Hepatocyte (in vitro differentiated cells): Measurements from ENCODE around the gene VTA1. TPM values are rescaled to one million over a fixed set of nuclear protein-coding genes. Genes with fewer than 3 reads are reported as not detected.

Experiments
- DNase-seq: peaks from one replicate; pipeline ENCODE4 v3.0.0-alpha.2; 2016; ENCODE audit warnings: low spot score
- H2AFZ ChIP-seq: fragments of 200-600 bp; sonication (generic); 2 replicates; pipeline ENCODE4 v1.6.0; 2016; ENCODE audit warnings: antibody characterized with exemption, mild to moderate bottlenecking
- H3K27ac ChIP-seq: fragments of 200-600 bp; sonication (generic); 2 replicates; pipeline ENCODE4 v1.5.1; 2016; ENCODE audit warnings: mild to moderate bottlenecking
- H3K27me3 ChIP-seq: fragments of 200-600 bp; sonication (generic); 2 replicates; pipeline ENCODE4 v1.6.1; 2016
- H3K36me3 ChIP-seq: fragments of 200-600 bp; sonication (generic); replicated peaks from 2 replicates; pipeline ENCODE4 v1.5.1; 2016; ENCODE audit warnings: low read depth; ENCODE audit not compliant: insufficient read depth
- H3K4me1 ChIP-seq: fragments of 200-600 bp; sonication (generic); 2 replicates; pipeline ENCODE4 v1.5.1; 2016; ENCODE audit warnings: mild to moderate bottlenecking, moderate library complexity; ENCODE audit not compliant: insufficient read depth
- H3K4me2 ChIP-seq: fragments of 200-600 bp; sonication (generic); 2 replicates; pipeline ENCODE4 v1.6.0; 2016
- H3K4me3 ChIP-seq: fragments of 200-600 bp; sonication (generic); 2 replicates; pipeline ENCODE4 v1.5.1; 2016; ENCODE audit warnings: mild to moderate bottlenecking
- H3K79me2 ChIP-seq: fragments of 200-600 bp; sonication (generic); 2 replicates; pipeline ENCODE4 v1.6.0; 2017; ENCODE audit warnings: mild to moderate bottlenecking
- H3K9me2 ChIP-seq: fragments of 200-600 bp; sonication (generic); replicated peaks from 2 replicates; pipeline ENCODE4 v1.6.0; 2017; ENCODE audit warnings: mild to moderate bottlenecking; ENCODE audit not compliant: insufficient read depth
- H3K9me3 ChIP-seq: fragments of 200-600 bp; sonication (generic); 2 replicates; pipeline ENCODE4 v1.5.1; 2016; ENCODE audit warnings: low read depth, mild to moderate bottlenecking
- H4K20me1 ChIP-seq: fragments of 200-600 bp; sonication (generic); 2 replicates; pipeline ENCODE4 v1.6.0; 2016; ENCODE audit warnings: mild to moderate bottlenecking; ENCODE audit not compliant: insufficient read depth, poor library complexity, severe bottlenecking
- EZH2 ChIP-seq: fragments of 200-600 bp; sonication (generic); IDR thresholded peaks from 2 replicates; pipeline ENCODE4 v1.6.1; 2016; ENCODE audit warnings: antibody characterized with exemption, mild to moderate bottlenecking, borderline replicate concordance
- EZH2phosphoT487 ChIP-seq: fragments of 200-600 bp; sonication (generic); IDR thresholded peaks from one replicate; pipeline ENCODE4 v1.6.1; 2018; ENCODE audit warnings: antibody characterized with exemption, mild to moderate bottlenecking, low read depth, moderate library complexity; ENCODE audit not compliant: unreplicated experiment, severe bottlenecking
- WGBS: methylation state at CpG from one replicate; pipeline ENCODE4 v1.1.6; 2016; ENCODE audit warnings: low lambda C conversion rate; ENCODE audit errors: missing lambda C conversion rate; 5-methylcytosine and 5-hydroxymethylcytosine counted together
- polyA plus RNA-seq: library from polyadenylated mRNA; unstranded; fragments of >200 nt; fragmentation: Nextera tagmentation; extraction: Ambion mirVana; gene quantifications from 2 replicates; pipeline ENCODE4 v1.2.1, GENCODE V29; 2016
- total RNA-seq: library from RNA; depleted of rRNA; stranded (reverse); fragments of >200 nt; gene quantifications from 2 replicates; pipeline ENCODE4 v1.2.3, GENCODE V29; 2014
- TF ChIP-seq, protein P1 (sequence below): fragments of 200-600 bp; sonication (generic); IDR thresholded peaks from 2 replicates; pipeline ENCODE4 v1.5.1; 2016; ENCODE audit warnings: antibody characterized with exemption, mild to moderate bottlenecking; ENCODE audit not compliant: poor library complexity

The VTA1 gene
- total and polyA plus RNA-seq, 2 experiments from 2014 or later = 77.6 to 99.2 TPM

DNA sequence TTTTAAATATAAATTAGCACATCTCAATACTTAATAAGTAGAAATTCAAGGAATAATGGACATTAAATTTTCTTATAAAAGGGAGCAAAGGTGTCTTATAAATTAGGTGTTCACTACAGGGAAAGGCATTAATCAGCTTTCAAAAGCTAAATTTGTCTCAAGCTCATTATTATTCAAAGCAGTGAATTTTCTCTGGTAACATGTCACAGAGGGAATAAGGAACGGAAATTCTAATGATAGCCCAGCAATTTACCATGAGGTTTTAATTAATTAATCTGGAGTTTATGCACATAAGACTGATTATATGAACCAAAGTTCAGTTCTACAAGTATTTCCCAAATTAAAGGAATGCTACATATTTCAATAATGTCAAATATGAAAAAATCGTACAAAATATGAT lies 29.7 kb upstream of the VTA1 start:
- Histone ChIP-seq H3K4me1 (no peaks in the 10 kb centered on the region), H3K4me3 (no peak overlapping the region), H3K4me2 (no peak overlapping the region), H2AFZ (no peak overlapping the region), H3K27ac (no peak overlapping the region), H3K9me3 (no peaks in the 10 kb centered on the region), H3K9me2 (no peaks in the 10 kb centered on the region), H3K27me3 (no peaks in the 10 kb centered on the region), H4K20me1 (no peaks in the 10 kb centered on the region), H3K36me3 (no peaks in the 10 kb centered on the region), H3K79me2 (no peaks in the 10 kb centered on the region)
- TF ChIP-seq EZH2 = no peak
- TF ChIP-seq EZH2phosphoT487 = no peak
- TF ChIP-seq, protein P1, sequence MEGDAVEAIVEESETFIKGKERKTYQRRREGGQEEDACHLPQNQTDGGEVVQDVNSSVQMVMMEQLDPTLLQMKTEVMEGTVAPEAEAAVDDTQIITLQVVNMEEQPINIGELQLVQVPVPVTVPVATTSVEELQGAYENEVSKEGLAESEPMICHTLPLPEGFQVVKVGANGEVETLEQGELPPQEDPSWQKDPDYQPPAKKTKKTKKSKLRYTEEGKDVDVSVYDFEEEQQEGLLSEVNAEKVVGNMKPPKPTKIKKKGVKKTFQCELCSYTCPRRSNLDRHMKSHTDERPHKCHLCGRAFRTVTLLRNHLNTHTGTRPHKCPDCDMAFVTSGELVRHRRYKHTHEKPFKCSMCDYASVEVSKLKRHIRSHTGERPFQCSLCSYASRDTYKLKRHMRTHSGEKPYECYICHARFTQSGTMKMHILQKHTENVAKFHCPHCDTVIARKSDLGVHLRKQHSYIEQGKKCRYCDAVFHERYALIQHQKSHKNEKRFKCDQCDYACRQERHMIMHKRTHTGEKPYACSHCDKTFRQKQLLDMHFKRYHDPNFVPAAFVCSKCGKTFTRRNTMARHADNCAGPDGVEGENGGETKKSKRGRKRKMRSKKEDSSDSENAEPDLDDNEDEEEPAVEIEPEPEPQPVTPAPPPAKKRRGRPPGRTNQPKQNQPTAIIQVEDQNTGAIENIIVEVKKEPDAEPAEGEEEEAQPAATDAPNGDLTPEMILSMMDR = no peak
- 96% methylated on average over 2 of the region's 2 CpGs for WGBS
- no peak for DNase-seq

DNA sequence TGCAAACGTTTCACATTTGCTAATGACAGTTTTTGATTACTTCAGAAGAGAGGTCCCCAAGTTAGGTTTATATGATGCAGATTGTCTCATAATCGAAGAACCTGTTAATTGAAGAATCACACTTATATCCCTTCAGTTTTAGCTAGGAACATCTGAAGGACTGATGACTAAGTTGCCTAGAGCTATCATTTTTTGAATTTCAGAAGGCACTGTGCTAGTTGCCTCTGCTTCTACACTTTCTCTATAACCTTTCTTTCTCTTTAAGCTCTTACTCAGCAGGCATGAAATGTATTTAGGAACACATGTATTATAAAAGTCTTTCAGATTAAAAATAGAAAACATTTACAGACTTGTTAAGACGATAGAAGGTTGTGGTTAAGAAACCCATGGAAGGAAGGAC lies 28.7 kb upstream of the VTA1 start:
- Histone ChIP-seq H3K27me3 (no peaks in the 10 kb centered on the region), H3K27ac (no peak overlapping the region), H2AFZ (no peak overlapping the region), H3K79me2 (no peaks in the 10 kb centered on the region), H3K4me1 (no peaks in the 10 kb centered on the region), H4K20me1 (no peaks in the 10 kb centered on the region), H3K9me2 (no peaks in the 10 kb centered on the region), H3K9me3 (no peaks in the 10 kb centered on the region), H3K4me3 (no peak overlapping the region), H3K4me2 (no peak overlapping the region), H3K36me3 (no peaks in the 10 kb centered on the region)
- WGBS = 76% methylated on average over 3 of the region's 3 CpGs
- no peak for DNase-seq
- TF ChIP-seq EZH2phosphoT487 (no peak), EZH2 (no peak)
- TF ChIP-seq, protein P1 = no peak

DNA sequence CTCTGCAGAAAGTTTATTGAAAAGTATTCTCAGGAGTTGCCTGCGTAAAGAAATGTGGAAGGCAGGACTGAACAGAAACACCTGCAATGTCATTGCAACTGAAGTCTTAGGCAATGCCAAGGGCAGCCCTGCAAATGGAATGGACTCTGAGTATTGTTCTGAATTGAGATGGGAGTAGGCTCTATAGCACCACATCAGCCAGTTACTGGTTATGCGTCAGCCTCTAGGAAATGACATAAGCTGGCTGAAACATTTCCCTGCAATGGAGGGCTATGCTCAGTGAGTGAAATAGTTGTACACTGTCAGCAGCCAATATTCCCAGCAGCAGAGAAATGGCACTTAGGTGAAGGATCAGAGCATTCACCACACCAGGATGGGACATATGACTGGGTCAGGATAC lies 28.1 kb upstream of the VTA1 start:
- Histone ChIP-seq H3K4me3 (no peak overlapping the region), H3K27ac (no peak overlapping the region), H4K20me1 (no peaks in the 10 kb centered on the region), H3K4me2 (no peak overlapping the region), H2AFZ (no peak overlapping the region), H3K9me2 (no peaks in the 10 kb centered on the region), H3K79me2 (no peaks in the 10 kb centered on the region), H3K27me3 (no peaks in the 10 kb centered on the region), H3K36me3 (no peaks in the 10 kb centered on the region), H3K9me3 (no peaks in the 10 kb centered on the region), H3K4me1 (no peaks in the 10 kb centered on the region)
- no peak for TF ChIP-seq EZH2
- no peak for TF ChIP-seq EZH2phosphoT487
- TF ChIP-seq, protein P1 = no peak
- 89% methylated on average over 2 of the region's 2 CpGs for WGBS
- DNase-seq = no peak

DNA sequence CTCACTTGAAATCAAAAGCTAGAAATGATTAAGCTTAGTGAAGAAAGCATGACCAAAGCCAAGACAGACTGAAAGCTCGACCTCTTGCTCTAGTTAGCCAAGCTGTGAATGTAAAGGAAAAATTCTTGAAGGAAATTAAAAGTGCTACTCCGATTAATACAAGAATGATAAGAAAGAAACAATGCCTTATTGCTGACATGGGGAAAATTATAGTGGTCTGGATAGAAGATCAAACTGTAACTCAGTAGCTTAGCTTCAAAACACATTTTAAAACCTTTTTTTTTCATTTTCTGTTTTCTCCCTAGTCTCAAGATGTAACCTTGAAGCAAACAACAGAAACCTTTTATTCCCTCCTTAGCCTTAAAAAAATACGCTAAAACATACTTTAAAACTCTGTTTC lies 25.7 kb upstream of the VTA1 start:
- H2AFZ ChIP-seq = no peak overlapping the region
- no peak overlapping the region for H3K27ac ChIP-seq
- no peaks in the 10 kb centered on the region for H3K36me3 ChIP-seq
- no peaks in the 10 kb centered on the region for H3K9me2 ChIP-seq
- H3K4me2 ChIP-seq = no peak overlapping the region
- no peaks in the 10 kb centered on the region for H3K9me3 ChIP-seq
- H3K79me2 ChIP-seq = no peaks in the 10 kb centered on the region
- TF ChIP-seq EZH2phosphoT487 (no peak), EZH2 (no peak)
- TF ChIP-seq, protein P1 = no peak
- no peak for DNase-seq
- no peak overlapping the region for H3K4me3 ChIP-seq
- no peaks in the 10 kb centered on the region for H4K20me1 ChIP-seq
- H3K4me1 ChIP-seq = no peaks in the 10 kb centered on the region
- WGBS = 87% methylated on average over 3 of the region's 3 CpGs
- H3K27me3 ChIP-seq = no peaks in the 10 kb centered on the region
